A549 (cell line): ENCODE results near the gene MIPOL1. TPM values are rescaled to one million over a fixed set of nuclear protein-coding genes. Genes with fewer than 3 reads are reported as not detected.

Experiments used
- ATAC-seq, 2 experiments: fragments of 200-7000 bp in 1 of 2; fragments of >200 bp in 1 of 2; cut with Nextera tagmentation in 1 of 2; cut with Tn5 transposase in 1 of 2; 3 replicates each; pipeline versions ENCODE4 v1.8.0 to v1.9.1; 2018 to 2020; ENCODE audit warnings: mild to moderate bottlenecking in 1 of 2, moderate library complexity in 1 of 2
- CTCF ChIA-PET: fragments of 300-600 bp; sonication (Branson Sonifier 250); formaldehyde crosslinking; extraction: SDS; loops from one replicate; lab custom pipeline; 2021; ENCODE audit warnings: antibody characterized with exemption, inconsistent platforms; lab: Yijun Ruan, JAX
- POLR2A ChIA-PET: fragments of 350-600 bp; formaldehyde crosslinking; extraction: SDS; loops from one replicate; lab custom pipeline; 2021; ENCODE audit warnings: antibody characterized with exemption, inconsistent platforms; lab: Yijun Ruan, JAX
- DNase-seq, 2 experiments: peaks; one replicate each; pipeline versions ENCODE4 v3.0.0 to v3.0.0-alpha.2; 2011 to 2016; ENCODE audit warnings: low read depth in 1 of 2, low spot score in 1 of 2
- FAIRE-seq: peaks from 2 replicates; lab custom pipeline; 2011; peaks lifted over from hg19 to GRCh38; lab: Jason Lieb, UNC
- H3K27ac ChIP-seq, 2 experiments: fragments of >200 bp; sonication (Bioruptor Twin); formaldehyde crosslinking; 3 replicates each; pipeline ENCODE4 v1.5.1; 2016 to 2017
- H3K4me1 ChIP-seq: fragments of >200 bp; sonication (Bioruptor Twin); formaldehyde crosslinking; 3 replicates; pipeline ENCODE4 v1.6.1; 2016
- H3K4me2 ChIP-seq: fragments of >200 bp; sonication (Bioruptor Twin); formaldehyde crosslinking; 3 replicates; pipeline ENCODE4 v1.6.1; 2016
- H3K4me3 ChIP-seq: fragments of >200 bp; sonication (Bioruptor Twin); formaldehyde crosslinking; 3 replicates; pipeline ENCODE4 v1.5.1; 2016
- H3K9me3 ChIP-seq: fragments of >200 bp; sonication (Bioruptor Twin); formaldehyde crosslinking; 3 replicates; pipeline ENCODE4 v1.6.1; 2016
- CBX2 ChIP-seq: fragments of 200-600 bp; sonication (generic); IDR thresholded peaks from 2 replicates; pipeline ENCODE4 v1.6.1; 2016; ENCODE audit warnings: low read depth, mild to moderate bottlenecking, borderline replicate concordance
- CEBPB ChIP-seq, 2 experiments: fragments of >200 bp in 1 of 2; sonication (Bioruptor Twin) in 1 of 2; formaldehyde crosslinking in 1 of 2; IDR thresholded peaks; 2 replicates each; pipeline ENCODE4 v1.6.1; 2012 to 2016
- EHF ChIP-seq: fragments of 250-450 bp; sonication (Bioruptor Pico); IDR thresholded peaks from 2 replicates; pipeline ENCODE4 v1.5.0; 2020; ENCODE audit warnings: mild to moderate bottlenecking
- ESRRA ChIP-seq: fragments of 150-350 bp; IDR thresholded peaks from 2 replicates; pipeline ENCODE4 v1.6.1; 2014; ENCODE audit warnings: mild to moderate bottlenecking, low read length, borderline replicate concordance
- FOSB ChIP-seq: fragments of 250-450 bp; sonication (Bioruptor Pico); IDR thresholded peaks from 2 replicates; pipeline ENCODE4 v1.5.0; 2020; ENCODE audit warnings: mild to moderate bottlenecking, moderate library complexity
- FOSL2 ChIP-seq, 2 experiments: fragments of 450-650 bp in 1 of 2; fragments of >200 bp in 1 of 2; sonication (Bioruptor Twin) in 1 of 2; formaldehyde crosslinking; IDR thresholded peaks; 2 replicates each; pipeline versions ENCODE4 v1.5.0 to v1.6.1; 2016 to 2020; ENCODE audit warnings: mild to moderate bottlenecking in 1 of 2, moderate library complexity in 1 of 2
- HOXA7 ChIP-seq: fragments of 250-450 bp; sonication (Bioruptor Pico); IDR thresholded peaks from 2 replicates; pipeline ENCODE4 v1.5.0; 2020; ENCODE audit warnings: mild to moderate bottlenecking, moderate library complexity
- HOXB5 ChIP-seq: fragments of 250-450 bp; sonication (Bioruptor Pico); IDR thresholded peaks from 2 replicates; pipeline ENCODE4 v1.5.0; 2020; ENCODE audit warnings: mild to moderate bottlenecking, moderate library complexity
- JUNB ChIP-seq: fragments of >200 bp; sonication (Bioruptor Twin); formaldehyde crosslinking; IDR thresholded peaks from 2 replicates; pipeline ENCODE4 v1.6.1; 2016
- KDM5A ChIP-seq: fragments of 200-600 bp; sonication (generic); IDR thresholded peaks from 2 replicates; pipeline ENCODE4 v1.6.1; 2016; ENCODE audit warnings: antibody characterized with exemption, mild to moderate bottlenecking
- MYC ChIP-seq: IDR thresholded peaks from 2 replicates; pipeline ENCODE4 v1.6.1; 2012; ENCODE audit warnings: mild to moderate bottlenecking, inconsistent platforms, low read length, improper control_type of control experiment, borderline replicate concordance
- NPAS2 ChIP-seq: fragments of 250-450 bp; sonication (Bioruptor Pico); IDR thresholded peaks from 2 replicates; pipeline ENCODE4 v1.8.0; 2022; ENCODE audit warnings: mild to moderate bottlenecking, moderate library complexity, borderline replicate concordance
- PBX3 ChIP-seq: IDR thresholded peaks from 2 replicates; pipeline ENCODE4 v1.6.1; 2012
- PHF8 ChIP-seq: fragments of 200-600 bp; sonication (generic); IDR thresholded peaks from 2 replicates; pipeline ENCODE4 v1.6.1; 2016; ENCODE audit warnings: low read depth, mild to moderate bottlenecking, antibody characterized with exemption, moderate library complexity, borderline replicate concordance
- POLR2A ChIP-seq: IDR thresholded peaks from 2 replicates; pipeline ENCODE4 v1.6.1; 2012; ENCODE audit warnings: mild to moderate bottlenecking, low read length
- RAD21 ChIP-seq, 2 experiments: fragments of >200 bp in 1 of 2; sonication (Bioruptor Twin) in 1 of 2; formaldehyde crosslinking in 1 of 2; IDR thresholded peaks in 1 of 2; conservative IDR thresholded peaks in 1 of 2; 2 replicates in 1 of 2; 3 replicates in 1 of 2; pipeline ENCODE4 v1.6.1; 2012 to 2018; ENCODE audit warnings: inconsistent platforms in 1 of 2
- RARB ChIP-seq: fragments of 250-450 bp; sonication (Bioruptor Pico); IDR thresholded peaks from 2 replicates; pipeline ENCODE4 v1.8.0; 2021; ENCODE audit warnings: mild to moderate bottlenecking, moderate library complexity
- REST ChIP-seq: fragments of 200-600 bp; sonication (generic); IDR thresholded peaks from 2 replicates; pipeline ENCODE4 v1.6.1; 2016; ENCODE audit warnings: antibody characterized with exemption, mild to moderate bottlenecking, moderate library complexity
- SMC3 ChIP-seq: fragments of >200 bp; sonication (Bioruptor Twin); formaldehyde crosslinking; IDR thresholded peaks from 3 replicates; pipeline ENCODE4 v1.6.1; 2018; ENCODE audit warnings: inconsistent platforms
- USF2 ChIP-seq: fragments of 450-650 bp; IDR thresholded peaks from 2 replicates; pipeline ENCODE4 v1.6.1; 2014; ENCODE audit warnings: antibody characterized with exemption
- ZFP36 ChIP-seq: fragments of 450-650 bp; IDR thresholded peaks from 2 replicates; pipeline ENCODE4 v1.6.1; 2014; ENCODE audit warnings: borderline replicate concordance; ENCODE audit not compliant: partially characterized antibody
- WGBS: methylation state at CpG from one replicate; pipeline ENCODE4 v1.1.6; 2017; ENCODE audit errors: missing lambda C conversion rate; 5-methylcytosine and 5-hydroxymethylcytosine counted together
- polyA plus RNA-seq, 4 experiments: library from polyadenylated mRNA; depleted of rRNA in 3 of 4; stranded (reverse); fragments of >200 nt; fragmentation: RNase III in 1 of 4; extraction: RNeasy Plus Mini Kit Qiagen cat#74134 plus additional on column Dnase treatment in 1 of 4; gene quantifications; 2 replicates in 3 of 4; 3 replicates in 1 of 4; pipeline ENCODE4 v1.2.3, GENCODE V29; 2011 to 2017
- TF ChIP-seq, protein P1 (sequence below): fragments of >200 bp; sonication (Bioruptor Twin); formaldehyde crosslinking; IDR thresholded peaks from 3 replicates; pipeline ENCODE4 v1.6.1; 2016
- TF ChIP-seq, protein P2 (sequence below): fragments of >200 bp; sonication (Bioruptor Twin); formaldehyde crosslinking; IDR thresholded peaks from 3 replicates; pipeline ENCODE4 v1.5.1; 2016

The MIPOL1 gene
- polyA plus RNA-seq, 2 of the 4 experiments (the other 2 are of a cell fraction) = 5.2 to 13.4 TPM

- Histone ChIP-seq H3K4me2 (peak overlapping the region; percentile 42), H3K27ac (no peak overlapping the region), H3K4me1 (peaks cover 12% of the 10 kb centered on the region; the same call in 1 of the 3 replicates), H3K4me3 (no peak overlapping the region), H3K9me3 (no peaks in the 10 kb centered on the region)
- peak in 1 of 2 experiments; percentile 30 for DNase-seq
- WGBS = 47% methylated on average over 2 of the region's 2 CpGs
- TF ChIP-seq CBX2 = no peak
- TF ChIP-seq, protein P1, sequence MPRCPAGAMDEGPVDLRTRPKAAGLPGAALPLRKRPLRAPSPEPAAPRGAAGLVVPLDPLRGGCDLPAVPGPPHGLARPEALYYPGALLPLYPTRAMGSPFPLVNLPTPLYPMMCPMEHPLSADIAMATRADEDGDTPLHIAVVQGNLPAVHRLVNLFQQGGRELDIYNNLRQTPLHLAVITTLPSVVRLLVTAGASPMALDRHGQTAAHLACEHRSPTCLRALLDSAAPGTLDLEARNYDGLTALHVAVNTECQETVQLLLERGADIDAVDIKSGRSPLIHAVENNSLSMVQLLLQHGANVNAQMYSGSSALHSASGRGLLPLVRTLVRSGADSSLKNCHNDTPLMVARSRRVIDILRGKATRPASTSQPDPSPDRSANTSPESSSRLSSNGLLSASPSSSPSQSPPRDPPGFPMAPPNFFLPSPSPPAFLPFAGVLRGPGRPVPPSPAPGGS = no peak
- no peak for TF ChIP-seq HOXA7 (CRISPR knock-in tag)
- 0 out of 2 replicates have a peak, but pooled peaks have one; percentile 29 for TF ChIP-seq ESRRA
- TF ChIP-seq CEBPB (IDR thresholded peaks at IDR 0.05) = peak; percentile 30 to 66; a peak in 2 of 4 replicates
- no peak for TF ChIP-seq USF2
- TF ChIP-seq KDM5A = no peak
- ChIA-PET CTCF (no interaction called here), POLR2A (no interaction called here)
- ATAC-seq = no peak
- FAIRE-seq = peak; percentile 80
Measured at GRCh38 chr14:37466623-37467088, 268.9 kb downstream of the MIPOL1 start.

DNA sequence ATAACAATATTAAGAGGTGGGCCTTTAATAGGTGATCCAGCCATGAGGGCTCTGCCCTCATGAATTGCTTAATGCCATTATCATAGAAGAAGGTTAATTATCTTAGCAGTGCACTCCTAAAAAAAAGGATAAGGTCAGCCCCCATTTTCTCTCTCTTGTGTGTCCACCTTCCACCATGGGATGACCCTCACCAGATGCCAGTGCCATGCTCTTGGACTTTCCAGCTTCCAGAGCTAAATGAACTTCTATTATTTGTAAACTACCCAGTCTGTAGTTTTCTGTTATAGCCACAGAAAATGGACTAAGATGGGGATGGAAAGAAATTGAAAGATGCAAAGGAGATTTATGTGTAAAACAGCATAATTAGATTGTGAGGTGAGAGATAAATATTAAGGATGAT is 271.9 kb downstream of the MIPOL1 start:
- POLR2A ChIA-PET = no interaction called here
- no peak overlapping the region for H3K27ac ChIP-seq
- CTCF ChIA-PET = no interaction called here
- no peak for ATAC-seq
- TF ChIP-seq ZFP36 = no peak
- TF ChIP-seq FOSB (CRISPR knock-in tag) = no peak
- no peak for TF ChIP-seq POLR2A
- TF ChIP-seq HOXB5 (CRISPR knock-in tag) = no peak
- no peak for TF ChIP-seq RAD21 (conservative IDR thresholded peaks at IDR 0.05 in 1 of 2, IDR thresholded peaks at IDR 0.05 in 1 of 2)
- no peak for TF ChIP-seq ESRRA
- TF ChIP-seq, protein P1 = no peak
- no peak for TF ChIP-seq REST
- TF ChIP-seq SMC3 = no peak
- TF ChIP-seq PHF8 = no peak
- TF ChIP-seq, protein P2, sequence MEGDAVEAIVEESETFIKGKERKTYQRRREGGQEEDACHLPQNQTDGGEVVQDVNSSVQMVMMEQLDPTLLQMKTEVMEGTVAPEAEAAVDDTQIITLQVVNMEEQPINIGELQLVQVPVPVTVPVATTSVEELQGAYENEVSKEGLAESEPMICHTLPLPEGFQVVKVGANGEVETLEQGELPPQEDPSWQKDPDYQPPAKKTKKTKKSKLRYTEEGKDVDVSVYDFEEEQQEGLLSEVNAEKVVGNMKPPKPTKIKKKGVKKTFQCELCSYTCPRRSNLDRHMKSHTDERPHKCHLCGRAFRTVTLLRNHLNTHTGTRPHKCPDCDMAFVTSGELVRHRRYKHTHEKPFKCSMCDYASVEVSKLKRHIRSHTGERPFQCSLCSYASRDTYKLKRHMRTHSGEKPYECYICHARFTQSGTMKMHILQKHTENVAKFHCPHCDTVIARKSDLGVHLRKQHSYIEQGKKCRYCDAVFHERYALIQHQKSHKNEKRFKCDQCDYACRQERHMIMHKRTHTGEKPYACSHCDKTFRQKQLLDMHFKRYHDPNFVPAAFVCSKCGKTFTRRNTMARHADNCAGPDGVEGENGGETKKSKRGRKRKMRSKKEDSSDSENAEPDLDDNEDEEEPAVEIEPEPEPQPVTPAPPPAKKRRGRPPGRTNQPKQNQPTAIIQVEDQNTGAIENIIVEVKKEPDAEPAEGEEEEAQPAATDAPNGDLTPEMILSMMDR = no peak
- no peak for TF ChIP-seq FOSL2 (IDR thresholded peaks at IDR 0.05)
- TF ChIP-seq FOSL2 (CRISPR knock-in tag; IDR thresholded peaks at IDR 0.05) = no peak
- TF ChIP-seq NPAS2 (CRISPR knock-in tag) = no peak
- no peak for TF ChIP-seq MYC
- TF ChIP-seq PBX3 = no peak
- TF ChIP-seq EHF (CRISPR knock-in tag) = no peak
- no peak for TF ChIP-seq RARB (CRISPR knock-in tag)
- TF ChIP-seq CEBPB (IDR thresholded peaks at IDR 0.05) = no peak
- no peak for TF ChIP-seq JUNB
- TF ChIP-seq, all 56 proteins: peak for 0
- FAIRE-seq = no peak
- Histone ChIP-seq H3K4me2 (no peak overlapping the region), H3K4me3 (no peak overlapping the region), H3K4me1 (peaks cover 12% of the 10 kb centered on the region; the same call in 1 of the 3 replicates), H3K9me3 (no peaks in the 10 kb centered on the region)
- DNase-seq = no peak
